ENCODE data around the gene NPAS3.

The NPAS3 gene

GRCh38 chr14:33596211-33597080 is 657.8 kb downstream of the NPAS3 start:
- H3K4me3 ChIP-seq (replicated peaks; ENCODE audit: insufficient read depth, low read length): no peak overlapping the region
- no peak for TF ChIP-seq REST (IDR thresholded peaks at IDR 0.05; ENCODE audit: insufficient replicate concordance, low read depth)
- TF ChIP-seq POLR2AphosphoS5 (IDR thresholded peaks at IDR 0.05; ENCODE audit: low read depth): no peak
- peaks cover 3% of the 10 kb centered on the region for H3K27me3 ChIP-seq (ENCODE audit: insufficient read depth, poor library complexity, severe bottlenecking)
- no peak for DNase-seq (ENCODE audit: low read depth in 1 of 2, low spot score in 1 of 2)
- no peak overlapping the region for H3K27ac ChIP-seq (replicated peaks)

GRCh38 chr14:33598582-33598981 is 659.9 kb downstream of the NPAS3 start:
- no peak overlapping the region for H3K27ac ChIP-seq (replicated peaks)
- TF ChIP-seq GABPA (IDR thresholded peaks at IDR 0.05; ENCODE audit: low read depth) (no peak), CTCF (IDR thresholded peaks at IDR 0.05; ENCODE audit: insufficient read depth, low read length) (no peak), POLR2AphosphoS5 (IDR thresholded peaks at IDR 0.05; ENCODE audit: low read depth) (no peak), SPI1 (IDR thresholded peaks at IDR 0.05; ENCODE audit: borderline replicate concordance, low read depth) (no peak), REST (IDR thresholded peaks at IDR 0.05; ENCODE audit: insufficient replicate concordance, low read depth) (no peak)
- H3K4me3 ChIP-seq (replicated peaks; ENCODE audit: insufficient read depth, low read length): no peak overlapping the region
- no peak for DNase-seq (ENCODE audit: low read depth in 1 of 2, low spot score in 1 of 2)
- H3K27me3 ChIP-seq (ENCODE audit: insufficient read depth, poor library complexity, severe bottlenecking): peaks cover 3% of the 10 kb centered on the region

GRCh38 chr14:33602396-33602795 is 663.7 kb downstream of the NPAS3 start:
- TF ChIP-seq REST (IDR thresholded peaks at IDR 0.05; ENCODE audit: insufficient replicate concordance, low read depth) (no peak), POLR2AphosphoS5 (IDR thresholded peaks at IDR 0.05; ENCODE audit: low read depth) (no peak), CTCF (IDR thresholded peaks at IDR 0.05; ENCODE audit: insufficient read depth, low read length) (no peak), SPI1 (IDR thresholded peaks at IDR 0.05; ENCODE audit: borderline replicate concordance, low read depth) (no peak), GABPA (IDR thresholded peaks at IDR 0.05; ENCODE audit: low read depth) (no peak)
- no peak for DNase-seq (ENCODE audit: low read depth in 1 of 2, low spot score in 1 of 2)
- H3K4me3 ChIP-seq (replicated peaks; ENCODE audit: insufficient read depth, low read length): no peak overlapping the region
- peaks cover 3% of the 10 kb centered on the region for H3K27me3 ChIP-seq (ENCODE audit: insufficient read depth, poor library complexity, severe bottlenecking)
- H3K27ac ChIP-seq (replicated peaks): no peak overlapping the region

All from HL-60 (cell line).